ENCODE data around the gene HOXA7. TPM values are rescaled to one million over a fixed set of nuclear protein-coding genes. Genes with fewer than 3 reads are reported as not detected.

Gene HOXA7
- total RNA-seq, 1 donor from 2014 or later = 8.8 TPM

DNA sequence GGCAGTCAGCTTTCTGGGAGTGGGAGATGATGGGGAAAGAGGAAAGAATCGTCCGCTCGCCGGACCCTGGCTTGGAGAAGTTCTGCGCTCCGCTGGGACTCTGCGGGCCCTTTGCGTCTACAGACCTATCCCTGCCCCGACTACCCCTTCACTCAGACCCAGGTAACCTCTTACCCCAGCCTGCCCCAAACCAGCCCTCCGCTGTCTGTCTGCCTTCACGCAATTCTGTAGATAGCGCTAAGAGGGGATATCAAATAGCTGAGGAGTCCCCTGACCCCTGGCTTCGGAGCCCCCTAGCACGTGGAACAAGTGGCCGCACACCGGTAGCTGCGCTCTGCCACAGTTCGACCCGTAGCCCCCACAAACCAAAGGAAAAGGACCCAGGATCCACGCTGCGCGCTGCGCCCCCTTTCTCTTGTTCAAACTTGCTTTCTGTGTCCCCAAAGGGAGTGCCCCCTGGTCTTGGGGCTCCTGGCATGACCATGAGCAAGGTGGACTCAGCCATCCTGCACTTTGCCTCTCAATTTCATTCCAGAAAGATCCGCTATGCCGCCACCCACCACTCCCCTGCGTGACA is 32.9 kb downstream of the HOXA7 start:
- Mint-ChIP-seq H3K4me1 (peaks cover 22% of the 10 kb centered on the region), H3K4me3 (peak overlapping the region; percentile 83), H3K27me3 (ENCODE audit: low read depth) (peaks cover 100% of the 10 kb centered on the region), H3K36me3 (ENCODE audit: low read depth) (no peaks in the 10 kb centered on the region), H3K27ac (ENCODE audit: unreplicated experiment) (peak overlapping the region; percentile 53), H3K9me3 (no peaks in the 10 kb centered on the region)
- DNase-seq (ENCODE audit: low read depth, low spot score) = no peak
- TF ChIP-seq, protein P1, sequence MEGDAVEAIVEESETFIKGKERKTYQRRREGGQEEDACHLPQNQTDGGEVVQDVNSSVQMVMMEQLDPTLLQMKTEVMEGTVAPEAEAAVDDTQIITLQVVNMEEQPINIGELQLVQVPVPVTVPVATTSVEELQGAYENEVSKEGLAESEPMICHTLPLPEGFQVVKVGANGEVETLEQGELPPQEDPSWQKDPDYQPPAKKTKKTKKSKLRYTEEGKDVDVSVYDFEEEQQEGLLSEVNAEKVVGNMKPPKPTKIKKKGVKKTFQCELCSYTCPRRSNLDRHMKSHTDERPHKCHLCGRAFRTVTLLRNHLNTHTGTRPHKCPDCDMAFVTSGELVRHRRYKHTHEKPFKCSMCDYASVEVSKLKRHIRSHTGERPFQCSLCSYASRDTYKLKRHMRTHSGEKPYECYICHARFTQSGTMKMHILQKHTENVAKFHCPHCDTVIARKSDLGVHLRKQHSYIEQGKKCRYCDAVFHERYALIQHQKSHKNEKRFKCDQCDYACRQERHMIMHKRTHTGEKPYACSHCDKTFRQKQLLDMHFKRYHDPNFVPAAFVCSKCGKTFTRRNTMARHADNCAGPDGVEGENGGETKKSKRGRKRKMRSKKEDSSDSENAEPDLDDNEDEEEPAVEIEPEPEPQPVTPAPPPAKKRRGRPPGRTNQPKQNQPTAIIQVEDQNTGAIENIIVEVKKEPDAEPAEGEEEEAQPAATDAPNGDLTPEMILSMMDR (conservative IDR thresholded peaks at IDR 0.05) = no peak

DNA sequence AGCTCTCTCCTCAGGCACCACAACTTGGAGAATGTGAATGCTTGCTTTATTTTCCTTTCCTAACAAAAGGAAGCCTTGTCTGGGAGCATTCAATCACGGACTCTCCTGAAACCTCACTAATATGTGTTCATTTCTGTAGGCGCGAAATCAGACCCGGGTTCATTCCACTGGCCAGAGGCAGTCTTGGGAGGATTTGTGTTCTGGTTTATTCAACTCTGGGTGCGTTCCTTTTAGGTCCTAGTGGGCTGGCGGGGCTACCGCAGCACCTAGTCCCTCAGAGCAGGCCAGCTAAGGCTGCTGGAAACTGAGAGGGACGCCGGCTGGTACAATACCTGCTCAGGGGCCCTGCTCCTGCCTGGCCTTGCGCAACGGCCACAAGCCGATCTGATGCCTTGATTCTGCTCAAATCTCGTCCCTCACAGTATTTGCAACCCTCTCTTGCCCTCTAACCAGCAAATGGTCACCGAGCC is 33.4 kb downstream of the HOXA7 start:
- no peaks in the 10 kb centered on the region for H3K9me3 Mint-ChIP-seq
- peaks cover 22% of the 10 kb centered on the region for H3K4me1 Mint-ChIP-seq
- H3K27ac Mint-ChIP-seq (ENCODE audit: unreplicated experiment) = peak overlapping the region; percentile 10
- H3K27me3 Mint-ChIP-seq (ENCODE audit: low read depth) = peaks cover 100% of the 10 kb centered on the region
- no peak for DNase-seq (ENCODE audit: low read depth, low spot score)
- TF ChIP-seq, protein P1 (conservative IDR thresholded peaks at IDR 0.05) = peak; percentile 13
- H3K4me3 Mint-ChIP-seq = peak overlapping the region; percentile 83
- H3K36me3 Mint-ChIP-seq (ENCODE audit: low read depth) = no peaks in the 10 kb centered on the region

DNA sequence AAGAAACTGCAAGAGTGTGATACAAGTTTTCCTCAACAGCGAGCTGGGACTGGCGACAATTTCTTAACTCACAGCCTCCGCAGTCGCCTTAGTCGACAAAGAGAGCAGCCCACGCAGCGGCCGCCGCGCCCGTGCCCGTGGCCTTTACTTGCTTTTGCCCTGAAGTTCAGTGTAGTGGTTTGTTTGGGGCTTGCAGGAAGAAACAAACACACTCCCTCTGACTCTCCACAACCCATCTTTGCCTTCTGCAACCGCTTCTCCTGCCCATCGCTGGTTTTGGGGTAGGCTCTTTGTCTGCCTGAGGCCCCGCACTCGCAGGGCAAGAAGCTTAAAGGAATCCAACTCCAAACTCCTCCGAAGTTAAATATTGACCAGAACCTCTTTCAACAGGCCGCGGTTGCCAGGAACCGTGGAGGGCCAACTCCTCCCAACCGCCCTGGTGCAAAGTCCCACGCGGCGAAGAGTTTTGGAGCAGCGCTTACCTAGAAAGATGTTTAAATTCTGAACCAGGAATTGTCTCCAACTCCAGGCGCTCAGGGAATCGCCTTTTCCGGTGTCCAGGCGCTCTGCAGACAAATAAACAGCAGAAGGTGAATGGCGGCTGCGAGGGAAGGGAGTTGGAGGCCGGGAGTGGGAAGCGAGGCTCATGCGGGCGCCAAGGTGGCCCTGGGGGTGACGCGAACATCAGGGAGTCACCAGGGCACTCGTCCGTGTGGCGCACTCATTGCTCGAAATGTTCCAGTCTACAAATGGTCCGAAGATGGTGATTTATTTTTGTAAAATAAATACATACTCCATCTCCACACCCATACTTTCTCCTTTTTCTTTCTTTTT is 34.2 kb downstream of the HOXA7 start:
- no peaks in the 10 kb centered on the region for H3K36me3 Mint-ChIP-seq (ENCODE audit: low read depth)
- peaks cover 22% of the 10 kb centered on the region for H3K4me1 Mint-ChIP-seq
- no peaks in the 10 kb centered on the region for H3K9me3 Mint-ChIP-seq
- peak overlapping the region; percentile 83 for H3K4me3 Mint-ChIP-seq
- TF ChIP-seq, protein P1 (conservative IDR thresholded peaks at IDR 0.05) = no peak
- H3K27ac Mint-ChIP-seq (ENCODE audit: unreplicated experiment) = peak overlapping the region; percentile 43
- peak; percentile 9 for DNase-seq (ENCODE audit: low read depth, low spot score)
- peaks cover 100% of the 10 kb centered on the region for H3K27me3 Mint-ChIP-seq (ENCODE audit: low read depth)

DNA sequence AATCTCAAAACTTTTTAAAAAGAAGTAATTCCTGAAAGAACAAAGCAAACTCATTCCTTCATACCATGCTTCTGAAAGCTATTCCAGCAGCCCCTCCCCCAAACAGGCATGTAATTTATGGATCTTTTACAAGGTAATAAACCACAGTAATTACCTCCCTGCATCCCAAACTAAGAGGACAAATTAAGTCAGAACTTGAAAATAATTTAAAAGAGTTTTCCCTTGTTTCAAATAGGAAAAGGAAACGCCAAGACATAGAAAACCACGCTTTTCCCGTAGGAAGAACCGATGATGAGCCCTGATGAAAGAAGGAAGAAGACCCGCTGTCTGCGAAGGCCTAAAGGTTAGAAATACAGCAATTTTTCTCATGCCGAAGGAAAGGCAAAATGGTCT is 34.8 kb downstream of the HOXA7 start:
- H3K27ac Mint-ChIP-seq (ENCODE audit: unreplicated experiment) = peak overlapping the region; percentile 43
- TF ChIP-seq, protein P1 (conservative IDR thresholded peaks at IDR 0.05) = no peak
- H3K27me3 Mint-ChIP-seq (ENCODE audit: low read depth) = peaks cover 100% of the 10 kb centered on the region
- no peaks in the 10 kb centered on the region for H3K9me3 Mint-ChIP-seq
- H3K36me3 Mint-ChIP-seq (ENCODE audit: low read depth) = no peaks in the 10 kb centered on the region
- DNase-seq (ENCODE audit: low read depth, low spot score) = no peak
- H3K4me3 Mint-ChIP-seq = peak overlapping the region; percentile 83
- H3K4me1 Mint-ChIP-seq = peaks cover 21% of the 10 kb centered on the region

DNA sequence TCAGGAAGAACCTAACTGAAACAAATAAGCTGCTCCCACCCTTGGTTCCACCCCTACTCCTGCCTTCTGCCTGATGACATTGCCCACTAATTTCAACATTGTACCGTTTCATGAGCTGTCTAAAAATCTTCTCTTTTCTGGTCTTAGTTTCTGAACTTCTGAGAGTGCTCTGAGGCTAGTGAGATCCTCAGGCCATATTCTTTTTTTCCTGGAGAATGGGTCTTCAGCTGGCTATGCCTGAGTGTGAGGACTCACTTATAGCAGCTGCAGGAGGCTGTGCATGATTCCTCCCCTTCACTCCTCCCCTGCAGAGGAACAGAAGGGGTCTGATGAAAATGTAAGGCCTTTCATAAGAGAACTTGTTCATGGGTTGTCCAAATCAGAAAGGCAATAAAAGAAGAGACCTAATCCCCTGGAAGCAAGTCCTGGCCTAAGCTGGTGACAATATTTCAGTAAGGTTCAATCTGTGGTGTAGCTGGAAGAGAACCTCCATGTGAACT is 37.0 kb downstream of the HOXA7 start:
- Mint-ChIP-seq H3K36me3 (ENCODE audit: low read depth) (no peaks in the 10 kb centered on the region), H3K27me3 (ENCODE audit: low read depth) (peaks cover 100% of the 10 kb centered on the region), H3K4me1 (peaks cover 22% of the 10 kb centered on the region), H3K9me3 (no peaks in the 10 kb centered on the region), H3K4me3 (peak overlapping the region; percentile 82), H3K27ac (ENCODE audit: unreplicated experiment) (no peak overlapping the region)
- TF ChIP-seq, protein P1 (conservative IDR thresholded peaks at IDR 0.05) = no peak
- no peak for DNase-seq (ENCODE audit: low read depth, low spot score)

Measured in neural crest cell (in vitro differentiated cells).